Activated gamma-delta T cell (primary cell): ENCODE measurements around the gene SLC25A36.

ENCODE experiments used
- DNase-seq: peaks from one replicate; lab custom pipeline; 2025; lab: John Stamatoyannopoulos, UW
- total RNA-seq, 2 donors: gene quantifications; one replicate each; lab custom pipeline; 2026; lab: John Stamatoyannopoulos, UW

SLC25A36 gene, protein sequence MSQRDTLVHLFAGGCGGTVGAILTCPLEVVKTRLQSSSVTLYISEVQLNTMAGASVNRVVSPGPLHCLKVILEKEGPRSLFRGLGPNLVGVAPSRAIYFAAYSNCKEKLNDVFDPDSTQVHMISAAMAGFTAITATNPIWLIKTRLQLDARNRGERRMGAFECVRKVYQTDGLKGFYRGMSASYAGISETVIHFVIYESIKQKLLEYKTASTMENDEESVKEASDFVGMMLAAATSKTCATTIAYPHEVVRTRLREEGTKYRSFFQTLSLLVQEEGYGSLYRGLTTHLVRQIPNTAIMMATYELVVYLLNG
- total RNA-seq, result 61.2 to 76.9 reads per million in 2 donors

DNA sequence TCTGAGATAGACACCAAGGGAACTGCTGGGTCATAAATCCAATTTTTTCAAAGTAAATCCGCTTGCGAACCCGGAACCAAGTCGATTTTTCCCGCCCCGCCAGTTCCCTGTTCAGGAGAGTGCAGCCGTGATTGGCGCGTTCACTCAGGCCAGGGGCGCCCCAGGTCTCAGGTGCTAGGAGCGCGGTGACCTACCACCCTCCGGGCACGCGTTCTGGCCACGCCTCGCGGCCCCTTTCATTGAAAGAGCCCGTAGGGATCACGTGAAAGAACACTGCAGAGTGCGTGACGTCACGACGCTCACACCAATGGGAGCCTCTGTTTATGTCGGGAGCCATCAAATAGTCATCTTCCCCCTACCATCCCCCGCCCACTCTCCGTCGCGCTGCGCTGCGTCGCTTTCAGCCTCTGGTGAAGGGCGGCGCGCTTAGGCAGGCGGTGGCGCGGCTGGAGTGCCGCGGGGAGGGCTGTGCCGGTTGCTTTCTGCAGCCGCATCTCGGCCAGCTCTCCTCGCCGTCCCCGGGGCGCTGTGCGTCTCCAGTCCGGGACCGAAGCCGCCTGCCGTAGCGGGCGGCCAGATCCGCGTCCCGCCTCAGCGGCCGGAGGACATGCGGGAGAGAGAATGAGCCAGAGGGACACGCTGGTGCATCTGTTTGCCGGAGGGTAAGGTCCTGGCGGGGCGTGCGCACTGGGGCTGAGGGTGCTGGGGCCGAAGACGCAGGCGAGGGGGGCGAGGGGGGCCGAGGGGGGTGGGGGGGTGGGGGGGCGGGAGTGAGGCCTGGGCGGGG is at the start of gene SLC25A36:
Gene SLC25A36 (plus strand): TSS at position 403 of the 787 bp plus-strand sequence. CDS start 219 bp downstream, at position 622.
- DNase-seq, result peak; percentile 90

DNA sequence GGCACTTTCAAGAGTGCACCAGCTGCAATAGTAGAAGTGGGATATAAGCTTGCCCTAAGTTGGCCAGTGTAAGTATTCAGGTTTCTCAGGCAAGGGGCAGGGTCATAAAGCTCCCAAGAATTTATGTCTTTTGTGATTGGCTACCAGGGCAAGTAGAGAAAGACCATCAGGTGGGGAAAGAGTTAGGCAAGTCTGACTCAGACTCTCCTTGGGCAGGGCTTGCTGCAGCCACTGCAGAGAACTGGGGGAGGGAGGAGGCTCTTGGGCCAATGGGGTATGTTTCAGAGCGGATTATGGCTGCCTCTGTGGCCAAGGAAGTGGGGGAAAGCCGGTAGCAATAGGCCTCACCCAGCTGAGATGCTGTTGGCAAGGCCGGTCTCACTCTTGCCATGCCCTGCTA is 44.6 kb upstream of the SLC25A36 start:
- DNase-seq, result no peak

DNA sequence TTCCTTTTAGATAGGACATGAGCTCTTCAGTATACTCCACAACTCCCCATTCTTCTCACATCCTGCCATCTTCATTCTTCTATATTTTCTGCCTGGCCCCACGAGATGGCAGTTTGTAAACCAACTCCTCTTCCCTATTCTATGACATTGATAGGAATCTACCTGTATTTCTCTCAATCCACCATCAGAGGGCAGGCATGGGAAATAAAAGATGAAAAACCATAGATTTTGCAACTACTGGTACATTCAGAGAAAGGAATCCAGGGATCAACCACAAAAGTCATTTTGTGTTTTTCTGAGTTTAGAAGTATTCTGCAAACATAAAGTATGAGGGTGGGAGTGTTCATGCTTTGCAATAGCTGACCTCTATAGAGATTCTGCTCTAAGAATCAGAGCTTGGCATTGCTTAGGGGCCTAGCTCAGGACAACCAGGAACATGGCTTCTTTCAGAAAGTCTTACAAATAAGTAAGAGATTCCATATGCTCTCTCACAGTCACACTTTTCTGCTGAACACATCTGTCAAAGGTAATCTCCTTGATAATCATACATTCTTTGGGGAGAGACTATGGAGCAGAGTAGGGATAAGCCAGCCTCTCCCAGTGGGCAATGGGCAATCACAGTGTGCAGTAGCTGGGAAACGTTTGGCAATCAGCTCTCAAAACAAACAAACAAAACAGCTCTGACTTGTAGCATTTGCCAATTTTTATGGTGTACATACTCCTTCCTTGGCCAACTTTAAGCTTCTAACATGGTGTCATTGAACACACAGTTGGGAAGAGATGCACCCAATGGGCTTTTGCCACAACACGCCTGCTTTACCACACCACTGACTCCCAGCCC is 43.1 kb upstream of the SLC25A36 start:
- DNase-seq, result no peak

DNA sequence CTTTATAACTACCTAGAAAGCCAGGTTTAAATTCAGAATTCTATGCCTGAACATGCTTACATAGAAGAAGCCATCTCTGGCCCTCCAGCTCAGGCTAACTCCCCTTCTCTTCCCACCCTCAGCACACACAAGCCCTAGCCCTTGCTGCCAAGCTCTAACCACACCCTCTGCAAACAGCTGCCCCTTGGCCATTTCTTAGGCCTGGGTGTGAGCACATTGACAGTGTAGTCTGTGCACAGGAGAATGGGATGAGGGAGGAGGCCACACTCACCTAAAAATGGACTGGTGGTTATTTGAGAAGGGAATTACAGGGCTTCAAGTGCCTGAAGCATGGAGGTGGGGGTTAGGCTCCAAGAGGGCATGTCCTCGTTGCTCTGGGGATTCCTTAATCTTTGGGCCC is 42.3 kb upstream of the SLC25A36 start:
- DNase-seq, result no peak

DNA sequence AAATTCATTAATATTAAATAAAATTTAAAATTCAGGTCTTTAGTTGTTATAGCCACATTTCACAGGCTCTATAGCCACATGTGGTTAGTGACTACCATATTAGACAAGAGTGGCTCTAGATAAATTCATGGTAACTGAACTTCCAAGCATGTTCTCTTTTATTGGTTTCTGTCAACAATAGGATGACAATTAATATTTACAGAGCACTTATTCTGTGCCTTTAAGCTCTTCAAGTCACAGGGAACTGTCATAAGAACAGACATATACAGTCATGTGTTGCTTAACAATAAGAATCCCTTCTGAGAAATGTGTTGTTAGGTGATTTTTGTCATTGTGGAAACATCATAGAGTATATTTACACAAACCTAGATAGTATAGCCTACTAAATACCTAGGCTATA is 38.8 kb upstream of the SLC25A36 start:
- no peak for DNase-seq

DNA sequence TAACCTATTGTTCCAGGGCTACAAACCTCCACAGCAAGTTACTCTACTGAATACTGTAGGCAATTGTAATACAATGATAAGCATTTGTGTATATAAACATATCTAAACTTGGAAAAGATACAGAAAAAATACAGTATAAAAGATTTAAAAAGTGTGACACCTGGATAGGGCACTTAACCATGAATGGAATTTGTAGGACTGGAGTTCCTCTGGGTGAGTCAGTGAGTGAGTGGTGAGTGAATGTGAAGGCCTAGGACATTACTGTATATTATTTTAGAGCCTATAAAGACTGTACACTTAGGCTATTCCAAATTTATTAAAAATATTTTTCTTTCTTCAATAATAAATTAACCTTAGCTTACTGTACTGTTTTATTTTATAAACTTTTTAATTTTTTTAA is 38.4 kb upstream of the SLC25A36 start:
- no peak for DNase-seq

DNA sequence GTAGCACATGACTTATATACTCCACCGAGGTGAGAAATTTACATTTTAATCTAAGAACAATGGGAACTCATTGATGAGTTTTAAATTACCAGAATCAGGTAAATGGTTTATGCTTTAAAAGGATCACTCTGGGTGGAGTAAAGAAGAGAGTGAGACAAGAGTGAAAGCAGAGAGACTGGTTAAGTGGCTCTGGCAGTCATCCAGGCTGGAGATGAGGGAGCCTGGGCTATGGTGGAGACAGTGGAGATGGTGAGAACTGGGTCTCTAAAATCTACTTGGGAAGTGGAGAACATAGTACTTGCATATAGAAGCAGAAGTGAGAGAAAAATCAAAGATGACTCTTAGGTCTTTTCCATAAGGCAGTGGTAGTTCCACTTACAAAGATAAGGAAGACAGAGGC is 37.1 kb upstream of the SLC25A36 start:
- DNase-seq, result no peak

DNA sequence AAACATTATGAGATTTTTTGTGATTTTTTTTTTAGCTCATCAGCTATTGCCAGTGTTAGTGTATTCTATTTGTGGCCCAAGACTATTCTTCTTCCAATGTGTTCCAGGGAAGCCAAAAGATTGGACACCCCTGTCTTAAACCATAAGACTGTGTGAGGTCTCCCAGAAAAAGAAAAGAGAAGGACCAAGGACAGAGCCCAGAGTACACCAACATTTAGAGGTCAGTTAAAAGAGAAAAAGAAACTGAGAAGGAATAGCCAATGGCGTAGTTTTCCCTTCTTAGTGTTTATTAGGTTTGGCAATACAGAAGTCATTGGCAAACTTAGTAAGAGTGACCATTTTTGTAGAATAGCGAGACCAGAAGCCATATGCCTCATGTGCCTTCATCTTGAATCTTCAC is 36.1 kb upstream of the SLC25A36 start:
- DNase-seq, result no peak

DNA sequence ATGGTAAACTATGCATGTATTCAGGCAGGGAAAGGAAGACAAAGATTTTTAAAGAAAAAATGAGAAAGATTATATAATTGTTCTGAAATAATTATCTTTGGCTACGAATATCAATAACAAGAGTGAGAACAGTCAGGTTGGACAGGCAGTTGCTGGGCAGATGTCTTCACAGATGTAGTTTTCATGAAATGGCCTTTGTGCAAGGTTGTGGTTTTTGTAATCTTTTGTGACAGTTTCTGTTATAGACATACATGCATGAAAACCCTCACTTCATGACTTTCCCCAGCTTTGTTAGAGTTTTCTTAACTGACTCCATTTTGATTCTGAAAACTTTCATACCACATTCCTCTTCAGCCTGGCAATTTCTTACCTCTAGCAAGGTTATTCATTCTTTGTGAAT is 34.9 kb upstream of the SLC25A36 start:
- DNase-seq, result no peak

DNA sequence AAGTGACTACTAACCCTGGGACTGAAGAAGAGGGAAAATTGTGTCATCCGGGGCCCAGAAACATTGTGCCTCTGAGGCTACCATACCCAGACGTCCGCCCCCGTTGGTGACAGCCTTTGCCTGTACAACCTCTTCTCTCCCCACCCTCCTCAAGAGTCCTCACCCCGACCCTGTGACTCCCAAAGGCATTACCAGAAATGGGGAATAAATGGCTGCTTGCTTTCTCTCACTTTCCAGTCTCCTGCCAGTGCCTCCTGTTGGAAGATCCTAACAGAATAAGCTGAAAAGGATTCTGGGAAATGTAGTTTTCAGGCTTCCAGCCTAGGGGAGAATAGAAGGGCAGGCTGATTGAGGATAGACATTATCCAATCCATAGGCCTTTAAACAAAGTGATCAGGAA is 30.8 kb upstream of the SLC25A36 start:
- no peak for DNase-seq

DNA sequence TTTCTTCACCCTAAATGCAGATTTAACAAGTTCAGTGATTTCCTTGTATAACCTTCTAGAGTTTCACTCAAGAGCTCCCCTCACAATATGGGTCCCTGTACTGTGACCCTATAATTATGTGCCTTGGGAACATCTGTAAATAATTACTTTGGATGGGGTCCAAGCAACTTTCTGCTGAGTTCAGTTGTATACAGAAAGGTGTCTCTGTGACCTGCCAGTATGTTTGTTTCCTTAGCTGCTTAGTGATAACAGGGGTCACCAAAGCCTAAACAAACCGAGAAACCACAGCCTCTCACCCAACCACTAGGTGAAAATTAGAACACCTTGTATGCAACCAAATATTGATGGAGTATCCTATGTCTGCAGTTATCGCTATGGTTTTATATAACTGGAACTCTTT is 29.8 kb upstream of the SLC25A36 start:
- DNase-seq, result no peak

DNA sequence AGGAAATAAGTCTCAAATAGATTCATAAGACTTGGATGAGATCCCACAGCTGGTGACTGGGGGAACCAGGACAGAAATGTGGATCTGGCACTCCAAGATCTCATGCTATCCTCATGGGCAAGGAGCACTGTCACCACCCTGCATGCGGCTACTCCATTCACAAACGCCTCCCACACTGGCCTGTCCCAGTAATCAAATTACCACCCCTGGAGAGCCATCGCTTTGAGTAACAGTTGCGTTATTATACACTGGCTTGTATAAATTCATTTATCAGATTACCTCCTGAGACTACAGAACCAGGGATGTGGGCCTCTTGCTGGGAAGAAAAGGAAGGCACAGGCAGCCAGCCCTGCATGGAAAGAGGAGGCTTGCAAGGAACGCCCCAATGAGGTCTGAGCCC is 27.9 kb upstream of the SLC25A36 start:
- no peak for DNase-seq

DNA sequence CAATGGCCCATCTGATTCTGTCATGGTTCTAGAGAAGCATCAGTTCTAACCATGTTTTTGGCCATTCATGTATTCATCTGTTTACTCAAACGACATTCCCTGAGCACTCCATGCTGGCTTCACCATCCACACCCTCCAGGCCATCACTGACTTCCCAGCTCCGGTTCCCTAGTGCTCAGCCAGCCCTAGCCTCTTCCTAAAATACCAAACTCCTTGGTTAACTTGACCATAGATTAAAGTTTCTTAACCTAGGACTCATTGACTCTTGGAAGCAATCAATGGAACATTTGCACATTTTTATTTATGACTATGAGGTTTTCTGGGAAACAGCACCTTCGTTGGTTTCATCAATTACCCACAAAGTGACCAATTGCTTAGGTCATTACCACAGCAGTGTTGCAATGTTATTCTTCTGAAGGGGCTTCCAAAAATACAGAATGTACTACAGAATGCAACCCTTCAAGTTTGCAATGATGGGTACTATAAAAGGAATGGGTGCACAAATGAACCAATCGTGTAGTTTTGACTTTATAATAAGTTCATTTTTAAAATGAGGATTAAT is 27.2 kb upstream of the SLC25A36 start:
- no peak for DNase-seq

DNA sequence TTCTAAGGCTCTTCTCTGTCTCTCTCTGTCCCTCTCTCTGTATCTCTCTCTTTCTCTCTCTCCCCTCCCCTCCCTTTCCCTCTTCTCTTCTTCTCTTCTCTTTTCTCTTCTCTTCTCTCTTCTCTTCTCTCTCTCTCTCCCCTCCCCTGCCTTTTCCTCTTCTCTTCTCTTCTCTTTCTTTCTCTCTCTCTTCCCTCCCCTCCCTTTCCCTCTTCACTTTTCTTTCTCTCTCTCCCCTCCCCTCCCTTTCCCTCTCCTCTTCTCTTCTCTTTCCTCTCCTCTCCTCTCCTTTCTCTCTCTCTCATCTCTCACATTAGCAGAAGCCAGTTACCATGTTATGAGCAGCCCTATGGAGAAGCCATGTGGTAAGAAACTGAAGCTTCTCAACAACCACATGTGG is 25.0 kb upstream of the SLC25A36 start:
- DNase-seq, result no peak

DNA sequence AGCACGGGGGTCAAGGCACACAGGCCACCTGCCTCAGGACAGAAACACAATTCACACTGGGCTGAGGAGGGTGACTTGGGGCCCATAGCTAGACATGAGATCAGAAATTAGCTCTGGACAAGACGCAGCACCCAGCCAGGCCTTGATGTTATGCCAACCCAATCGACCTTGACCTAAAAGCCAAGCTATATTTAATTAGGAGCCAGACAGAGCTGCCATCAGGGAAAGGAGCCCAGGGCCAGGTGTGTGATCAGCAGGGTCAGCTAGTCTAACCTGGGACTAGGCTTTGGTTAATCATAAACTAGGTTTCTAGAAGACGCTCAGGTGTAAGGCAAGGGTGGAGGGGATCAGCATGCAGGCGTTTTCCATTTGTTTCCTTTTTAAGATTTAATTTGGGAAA is 23.9 kb upstream of the SLC25A36 start:
- DNase-seq, result no peak

DNA sequence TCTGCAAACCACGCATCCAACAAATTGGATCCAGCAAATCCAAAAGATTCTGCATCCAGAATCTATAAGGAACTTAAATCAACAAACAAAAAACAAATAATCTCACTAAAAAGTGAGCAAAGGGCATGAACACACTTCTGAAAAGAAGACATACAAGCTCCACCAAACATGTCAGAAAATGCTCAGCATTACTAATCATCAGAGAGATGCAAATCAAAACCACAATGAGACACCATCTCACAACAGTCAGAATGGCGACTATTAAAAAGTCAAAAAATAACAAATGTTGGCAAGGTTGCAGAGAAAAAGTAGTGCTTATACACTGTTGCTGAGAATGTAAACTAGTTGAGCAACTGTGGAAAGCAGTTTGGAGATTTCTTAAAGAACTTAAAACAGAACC is 21.6 kb upstream of the SLC25A36 start:
- no peak for DNase-seq

DNA sequence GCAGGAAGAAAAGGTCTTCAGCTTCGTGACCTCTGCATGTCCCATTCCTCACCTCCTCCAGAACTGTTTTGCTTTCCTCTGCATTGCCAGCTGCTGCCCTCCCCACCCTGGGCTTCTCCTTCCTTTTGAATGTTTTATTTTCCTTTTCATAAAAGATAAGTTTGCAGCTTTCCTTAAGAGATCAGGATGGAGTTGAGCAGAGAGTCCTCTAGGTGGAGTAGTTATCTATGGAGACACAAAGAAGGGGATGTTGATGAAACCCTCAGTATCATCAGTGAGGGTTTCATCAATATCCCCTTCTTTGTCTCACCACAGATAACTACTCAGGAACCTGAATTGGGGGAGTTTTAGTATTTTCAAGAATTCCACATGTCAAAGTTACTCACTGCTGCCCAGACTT is 19.0 kb upstream of the SLC25A36 start:
- DNase-seq, result no peak

DNA sequence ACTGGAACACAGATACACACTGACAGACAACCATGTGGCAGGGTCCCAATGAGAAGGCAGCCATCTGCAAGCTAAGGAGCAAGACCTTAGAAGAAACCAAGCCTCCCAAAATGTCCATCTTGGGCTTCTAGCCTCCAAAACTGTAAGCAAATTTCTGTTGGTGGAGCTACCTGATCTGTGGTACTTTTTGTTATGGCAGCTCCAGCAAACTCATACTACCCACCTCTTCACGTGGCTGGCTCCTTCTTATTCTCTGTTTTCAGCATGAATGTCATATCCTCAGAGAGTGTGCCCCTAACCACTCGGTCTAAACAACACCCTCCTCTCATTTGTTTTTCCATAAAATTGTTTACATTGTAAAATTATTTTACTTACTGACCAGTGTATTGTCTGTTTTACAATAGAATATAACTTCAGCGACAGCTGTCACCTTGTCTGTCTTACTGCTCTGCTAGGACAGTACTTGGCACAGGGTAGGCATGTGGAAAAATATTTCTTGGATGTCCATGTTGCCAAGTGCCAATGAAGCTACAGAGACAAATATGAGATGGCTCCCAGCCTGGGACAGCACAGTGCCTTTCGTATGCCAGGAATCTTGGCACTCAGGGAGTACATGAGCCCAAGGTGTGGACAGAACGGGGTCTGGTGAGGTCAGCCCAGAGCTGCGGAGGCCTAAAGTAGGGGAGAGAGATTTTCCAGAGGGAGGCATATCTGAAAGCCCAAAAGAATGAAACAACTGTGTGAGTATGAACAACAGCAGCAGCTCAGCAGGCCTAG is 17.4 kb upstream of the SLC25A36 start:
- DNase-seq, result no peak

DNA sequence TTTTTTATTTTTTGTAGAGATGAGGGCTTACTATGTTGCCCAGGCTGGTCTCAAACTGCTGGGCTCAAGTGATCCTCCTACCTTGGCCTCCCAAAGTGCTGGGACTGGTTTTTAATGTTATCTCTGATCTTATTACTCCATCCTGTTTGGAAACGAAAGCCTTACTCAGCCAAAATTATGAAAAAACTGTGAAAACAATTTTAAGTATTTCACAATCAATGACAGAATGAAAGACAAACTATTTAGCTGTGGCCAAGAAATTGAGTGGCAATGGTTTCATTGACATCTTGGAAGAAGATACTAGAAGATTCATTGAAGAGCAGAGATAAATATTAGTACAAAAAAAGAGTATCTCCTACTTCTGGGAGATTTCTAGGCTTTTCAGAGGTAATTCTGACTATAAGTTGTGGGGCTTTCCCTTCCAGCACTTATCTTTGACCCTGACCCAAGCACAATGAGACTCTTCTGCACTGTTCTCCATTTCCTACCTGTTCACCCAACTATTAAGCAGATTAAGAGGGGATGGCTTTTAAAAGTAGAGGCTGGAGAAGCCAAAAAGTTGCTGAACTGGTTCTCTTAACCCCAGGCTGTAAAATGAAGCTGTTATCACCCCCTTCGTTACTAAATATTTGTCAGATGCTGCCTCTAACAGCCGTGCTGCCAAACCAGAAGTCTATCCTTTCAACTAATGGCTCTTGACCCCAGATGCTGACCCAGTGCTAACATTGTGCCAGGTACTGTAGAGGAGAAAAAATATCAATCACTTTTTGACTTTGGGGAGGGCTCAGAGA is 14.2 kb upstream of the SLC25A36 start:
- no peak for DNase-seq

DNA sequence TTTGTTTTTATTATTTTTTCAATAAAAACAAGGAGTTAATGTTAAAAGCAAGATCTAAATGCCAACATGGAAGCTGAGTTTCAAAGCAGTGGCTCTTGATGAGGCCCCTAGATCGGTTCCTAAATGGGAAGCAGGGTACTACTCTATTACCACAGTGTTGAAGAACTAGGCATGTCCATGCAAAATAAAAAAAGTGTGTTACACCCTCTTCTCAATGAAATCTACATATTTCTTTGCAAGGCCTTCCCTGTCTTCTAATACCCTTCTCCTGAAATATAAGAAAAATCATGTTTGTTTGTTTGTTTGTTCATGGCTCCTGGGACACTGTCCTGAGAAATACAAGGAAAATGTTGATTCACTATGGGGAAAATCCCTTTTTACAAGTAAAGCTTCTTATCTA is 12.2 kb upstream of the SLC25A36 start:
- no peak for DNase-seq

DNA sequence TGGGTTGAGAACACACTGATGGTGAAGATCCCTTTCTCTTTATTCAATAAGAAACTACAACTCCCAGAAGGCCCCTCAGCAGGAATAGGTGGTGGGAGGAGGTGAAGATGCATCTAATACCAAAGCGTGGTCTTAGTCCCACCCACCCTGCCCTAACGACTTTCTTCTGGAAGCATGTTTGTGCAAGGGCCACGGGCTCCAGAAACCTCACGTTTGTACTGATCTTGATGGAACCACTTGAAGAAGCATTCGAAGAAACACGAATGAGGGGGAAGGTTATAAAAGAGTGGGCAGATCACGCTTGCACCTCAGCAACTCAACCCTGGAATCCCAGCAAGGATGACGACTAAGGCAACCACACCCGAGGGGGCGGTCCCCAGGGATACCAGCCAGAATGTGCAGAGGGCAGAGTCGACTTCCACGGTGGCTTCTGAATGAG is 10.6 kb upstream of the SLC25A36 start:
- no peak for DNase-seq
